ENCODE measurements around the gene CPZ. TPM values are rescaled to one million over a fixed set of nuclear protein-coding genes. Genes with fewer than 3 reads are reported as not detected.

The CPZ gene
- total and polyA plus RNA-seq, 2 experiments from 2014 or later = 24.6 to 37.3 TPM

DNA sequence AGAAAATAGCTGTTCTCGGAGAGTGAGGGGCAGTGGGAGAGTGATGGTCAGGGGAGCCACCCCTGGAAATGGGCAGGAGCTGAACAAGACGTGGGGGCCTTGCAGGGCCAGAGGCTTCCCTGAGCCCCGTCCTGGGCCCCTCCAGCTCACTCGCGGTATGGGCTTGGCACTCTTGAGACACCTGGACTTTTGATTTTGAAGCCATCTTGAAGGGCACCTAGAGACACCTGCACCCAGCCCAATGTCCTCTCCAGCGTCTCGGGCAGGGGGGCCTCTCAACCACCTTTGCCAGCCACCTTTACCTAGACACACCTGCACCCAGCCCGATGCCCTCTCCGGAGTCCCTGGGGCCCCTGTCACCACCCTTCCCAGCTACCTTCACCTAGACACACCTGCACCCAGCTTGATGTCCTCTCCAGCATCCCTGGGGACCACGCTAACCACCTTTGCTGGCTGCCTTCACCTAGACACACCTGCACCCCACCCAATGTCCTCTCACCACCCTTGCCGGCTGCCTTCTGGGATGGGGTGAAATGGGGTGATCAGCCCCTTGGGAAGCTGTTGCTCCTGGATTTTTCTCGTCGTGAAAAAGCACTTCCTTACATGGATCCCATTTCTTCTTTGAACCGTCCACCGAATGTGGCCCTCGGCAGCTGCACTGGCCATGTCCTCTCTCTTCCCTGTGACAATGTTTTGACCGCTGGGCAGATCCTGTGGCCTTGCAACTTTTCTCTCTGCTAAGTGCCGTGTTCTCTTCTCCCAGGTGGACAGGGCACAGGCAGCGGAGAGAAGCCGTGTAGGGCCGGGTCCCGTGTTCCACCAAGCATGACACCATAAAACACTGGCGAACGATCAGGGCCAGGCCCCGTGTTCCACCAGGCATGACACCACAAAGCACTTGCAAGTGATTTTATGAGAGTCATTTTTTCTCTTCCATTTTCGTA, 47.5 kb downstream of the CPZ start (continued):
- TF ChIP-seq, protein P1, sequence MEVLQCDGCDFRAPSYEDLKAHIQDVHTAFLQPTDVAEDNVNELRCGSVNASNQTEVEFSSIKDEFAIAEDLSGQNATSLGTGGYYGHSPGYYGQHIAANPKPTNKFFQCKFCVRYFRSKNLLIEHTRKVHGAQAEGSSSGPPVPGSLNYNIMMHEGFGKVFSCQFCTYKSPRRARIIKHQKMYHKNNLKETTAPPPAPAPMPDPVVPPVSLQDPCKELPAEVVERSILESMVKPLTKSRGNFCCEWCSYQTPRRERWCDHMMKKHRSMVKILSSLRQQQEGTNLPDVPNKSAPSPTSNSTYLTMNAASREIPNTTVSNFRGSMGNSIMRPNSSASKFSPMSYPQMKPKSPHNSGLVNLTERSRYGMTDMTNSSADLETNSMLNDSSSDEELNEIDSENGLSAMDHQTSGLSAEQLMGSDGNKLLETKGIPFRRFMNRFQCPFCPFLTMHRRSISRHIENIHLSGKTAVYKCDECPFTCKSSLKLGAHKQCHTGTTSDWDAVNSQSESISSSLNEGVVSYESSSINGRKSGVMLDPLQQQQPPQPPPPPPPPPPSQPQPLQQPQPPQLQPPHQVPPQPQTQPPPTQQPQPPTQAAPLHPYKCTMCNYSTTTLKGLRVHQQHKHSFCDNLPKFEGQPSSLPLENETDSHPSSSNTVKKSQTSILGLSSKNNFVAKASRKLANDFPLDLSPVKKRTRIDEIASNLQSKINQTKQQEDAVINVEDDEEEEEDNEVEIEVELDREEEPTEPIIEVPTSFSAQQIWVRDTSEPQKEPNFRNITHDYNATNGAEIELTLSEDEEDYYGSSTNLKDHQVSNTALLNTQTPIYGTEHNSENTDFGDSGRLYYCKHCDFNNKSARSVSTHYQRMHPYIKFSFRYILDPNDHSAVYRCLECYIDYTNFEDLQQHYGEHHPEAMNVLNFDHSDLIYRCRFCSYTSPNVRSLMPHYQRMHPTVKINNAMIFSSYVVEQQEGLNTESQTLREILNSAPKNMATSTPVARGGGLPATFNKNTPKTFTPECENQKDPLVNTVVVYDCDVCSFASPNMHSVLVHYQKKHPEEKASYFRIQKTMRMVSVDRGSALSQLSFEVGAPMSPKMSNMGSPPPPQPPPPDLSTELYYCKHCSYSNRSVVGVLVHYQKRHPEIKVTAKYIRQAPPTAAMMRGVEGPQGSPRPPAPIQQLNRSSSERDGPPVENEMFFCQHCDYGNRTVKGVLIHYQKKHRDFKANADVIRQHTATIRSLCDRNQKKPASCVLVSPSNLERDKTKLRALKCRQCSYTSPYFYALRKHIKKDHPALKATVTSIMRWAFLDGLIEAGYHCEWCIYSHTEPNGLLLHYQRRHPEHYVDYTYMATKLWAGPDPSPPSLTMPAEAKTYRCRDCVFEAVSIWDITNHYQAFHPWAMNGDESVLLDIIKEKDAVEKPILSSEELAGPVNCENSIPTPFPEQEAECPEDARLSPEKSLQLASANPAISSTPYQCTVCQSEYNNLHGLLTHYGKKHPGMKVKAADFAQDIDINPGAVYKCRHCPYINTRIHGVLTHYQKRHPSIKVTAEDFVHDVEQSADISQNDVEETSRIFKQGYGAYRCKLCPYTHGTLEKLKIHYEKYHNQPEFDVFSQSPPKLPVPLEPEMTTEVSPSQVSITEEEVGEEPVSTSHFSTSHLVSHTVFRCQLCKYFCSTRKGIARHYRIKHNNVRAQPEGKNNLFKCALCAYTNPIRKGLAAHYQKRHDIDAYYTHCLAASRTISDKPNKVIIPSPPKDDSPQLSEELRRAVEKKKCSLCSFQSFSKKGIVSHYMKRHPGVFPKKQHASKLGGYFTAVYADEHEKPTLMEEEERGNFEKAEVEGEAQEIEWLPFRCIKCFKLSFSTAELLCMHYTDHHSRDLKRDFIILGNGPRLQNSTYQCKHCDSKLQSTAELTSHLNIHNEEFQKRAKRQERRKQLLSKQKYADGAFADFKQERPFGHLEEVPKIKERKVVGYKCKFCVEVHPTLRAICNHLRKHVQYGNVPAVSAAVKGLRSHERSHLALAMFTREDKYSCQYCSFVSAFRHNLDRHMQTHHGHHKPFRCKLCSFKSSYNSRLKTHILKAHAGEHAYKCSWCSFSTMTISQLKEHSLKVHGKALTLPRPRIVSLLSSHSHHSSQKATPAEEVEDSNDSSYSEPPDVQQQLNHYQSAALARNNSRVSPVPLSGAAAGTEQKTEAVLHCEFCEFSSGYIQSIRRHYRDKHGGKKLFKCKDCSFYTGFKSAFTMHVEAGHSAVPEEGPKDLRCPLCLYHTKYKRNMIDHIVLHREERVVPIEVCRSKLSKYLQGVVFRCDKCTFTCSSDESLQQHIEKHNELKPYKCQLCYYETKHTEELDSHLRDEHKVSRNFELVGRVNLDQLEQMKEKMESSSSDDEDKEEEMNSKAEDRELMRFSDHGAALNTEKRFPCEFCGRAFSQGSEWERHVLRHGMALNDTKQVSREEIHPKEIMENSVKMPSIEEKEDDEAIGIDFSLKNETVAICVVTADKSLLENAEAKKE (CRISPR knock-in tag; IDR thresholded peaks at IDR 0.05) = no peak
- TF ChIP-seq ZNF331 (CRISPR knock-in tag; IDR thresholded peaks at IDR 0.05; ENCODE audit: low read depth) (no peak), CREB1 (CRISPR knock-in tag; IDR thresholded peaks at IDR 0.05; ENCODE audit: low read depth) (no peak), ZNF114 (CRISPR knock-in tag; IDR thresholded peaks at IDR 0.05) (no peak), EZH2 (IDR thresholded peaks at IDR 0.05; ENCODE audit: low read depth, unreplicated experiment) (no peak), NANOG (IDR thresholded peaks at IDR 0.05; ENCODE audit: borderline replicate concordance) (no peak), STAT1 (IDR thresholded peaks at IDR 0.05; ENCODE audit: unreplicated experiment) (no peak), EZH2phosphoT487 (IDR thresholded peaks at IDR 0.05; ENCODE audit: unreplicated experiment) (no peak), JUNB (IDR thresholded peaks at IDR 0.05; ENCODE audit: unreplicated experiment) (no peak), POLR2AphosphoS5 (IDR thresholded peaks at IDR 0.05; ENCODE audit: low read depth) (no peak)

Data from GM23338 (cell line).